ENCODE data around the gene GATA5.

The GATA5 gene

DNA sequence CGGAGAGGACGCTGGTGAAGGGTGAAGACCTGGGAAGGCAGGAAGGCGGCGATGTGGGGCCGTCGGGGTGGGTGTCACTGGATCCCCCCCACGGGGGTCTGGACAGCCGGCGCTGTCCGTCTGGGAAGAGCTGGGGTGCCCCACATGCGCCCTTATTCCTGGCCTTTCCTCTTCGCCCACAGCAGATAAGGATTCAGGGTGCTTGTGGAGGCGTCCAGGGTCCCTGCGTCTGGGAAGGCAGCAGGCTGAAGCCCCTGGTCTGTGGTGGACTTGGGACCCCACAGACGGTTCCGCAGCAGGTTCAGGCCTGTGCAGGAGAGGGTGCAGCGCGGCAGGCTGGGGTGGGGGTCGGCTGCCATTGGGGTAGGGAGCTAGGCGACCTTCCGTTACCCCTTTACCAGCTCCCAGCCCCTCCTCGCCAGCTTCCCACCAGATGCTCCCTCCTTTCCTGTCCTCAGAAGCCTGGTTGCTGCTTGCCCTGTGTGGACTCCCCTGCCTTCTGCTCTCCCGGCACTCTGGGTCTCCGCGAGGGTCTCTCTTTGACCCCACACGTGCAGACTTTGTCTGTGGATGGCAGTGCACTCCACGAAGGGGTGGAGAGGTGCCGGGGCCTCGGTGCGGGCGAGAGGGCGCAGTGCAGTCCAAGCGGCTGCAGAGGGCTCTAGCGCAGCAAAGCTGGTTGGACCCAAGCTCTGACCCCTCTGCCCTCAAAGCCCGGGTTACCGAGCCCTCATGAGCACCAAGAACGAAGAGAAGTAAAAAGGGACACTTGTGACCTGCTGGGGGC is 2.1 kb upstream of the GATA5 start:
- Histone ChIP-seq H3K9ac (ENCODE audit: low read depth, low read length) (no peak overlapping the region; the same call in 1 of the 2 replicates), H3K9me3 (ENCODE audit: control insufficient read depth, insufficient read depth, low read length) (no peaks in the 10 kb centered on the region), H3K36me3 (ENCODE audit: insufficient read depth, low read length) (no peaks in the 10 kb centered on the region), H3K4me1 (ENCODE audit: insufficient read depth, low read length) (peaks cover 5% of the 10 kb centered on the region; the same call in 1 of the 2 replicates)

DNA sequence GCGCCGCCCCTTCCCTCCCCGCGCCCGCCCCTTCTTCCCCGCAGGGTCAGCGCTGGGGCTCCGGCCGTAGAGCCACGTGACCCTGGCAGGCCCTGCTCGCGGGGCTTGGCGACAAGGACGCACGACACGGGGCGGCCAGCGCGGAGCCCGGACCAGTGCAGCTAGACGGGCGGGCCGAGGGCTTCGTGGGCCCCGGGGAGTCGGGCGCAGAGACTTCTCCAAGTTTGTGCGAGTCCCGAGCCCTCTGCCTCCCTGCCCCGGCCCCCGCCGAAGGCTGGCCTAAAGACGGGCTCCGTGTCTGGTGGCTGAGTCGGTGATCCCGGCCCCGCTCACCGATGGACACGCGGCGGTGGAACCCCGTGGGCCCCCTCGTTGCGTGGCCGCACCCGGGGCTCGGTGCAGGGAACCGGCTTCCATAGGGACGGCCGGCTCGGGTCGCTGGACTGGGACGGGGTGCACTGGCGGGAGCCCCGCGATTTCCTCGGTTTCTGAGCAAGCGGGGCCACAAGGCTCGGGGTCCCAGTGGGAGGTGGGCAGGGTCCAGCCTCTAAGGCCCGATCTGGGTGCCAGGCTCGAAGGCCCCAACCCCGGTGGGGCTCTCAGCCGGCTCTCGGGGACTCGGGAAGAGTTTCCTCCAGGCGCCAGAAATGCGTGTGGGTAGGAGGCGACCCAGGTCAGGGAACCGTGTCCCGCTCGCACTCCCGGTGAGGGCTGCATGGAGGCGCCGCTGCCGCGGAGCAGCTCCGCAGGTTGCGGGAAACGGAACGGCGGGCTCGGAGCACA is 452 bp upstream of the GATA5 start:
- no peaks in the 10 kb centered on the region for H3K36me3 ChIP-seq (ENCODE audit: insufficient read depth, low read length)
- no peaks in the 10 kb centered on the region for H3K9me3 ChIP-seq (ENCODE audit: control insufficient read depth, insufficient read depth, low read length)
- H3K9ac ChIP-seq (ENCODE audit: low read depth, low read length): peak overlapping the region; percentile 54; the same call in 1 of the 2 replicates
- H3K4me1 ChIP-seq (ENCODE audit: insufficient read depth, low read length): peaks cover 2% of the 10 kb centered on the region; the same call in 1 of the 2 replicates

DNA sequence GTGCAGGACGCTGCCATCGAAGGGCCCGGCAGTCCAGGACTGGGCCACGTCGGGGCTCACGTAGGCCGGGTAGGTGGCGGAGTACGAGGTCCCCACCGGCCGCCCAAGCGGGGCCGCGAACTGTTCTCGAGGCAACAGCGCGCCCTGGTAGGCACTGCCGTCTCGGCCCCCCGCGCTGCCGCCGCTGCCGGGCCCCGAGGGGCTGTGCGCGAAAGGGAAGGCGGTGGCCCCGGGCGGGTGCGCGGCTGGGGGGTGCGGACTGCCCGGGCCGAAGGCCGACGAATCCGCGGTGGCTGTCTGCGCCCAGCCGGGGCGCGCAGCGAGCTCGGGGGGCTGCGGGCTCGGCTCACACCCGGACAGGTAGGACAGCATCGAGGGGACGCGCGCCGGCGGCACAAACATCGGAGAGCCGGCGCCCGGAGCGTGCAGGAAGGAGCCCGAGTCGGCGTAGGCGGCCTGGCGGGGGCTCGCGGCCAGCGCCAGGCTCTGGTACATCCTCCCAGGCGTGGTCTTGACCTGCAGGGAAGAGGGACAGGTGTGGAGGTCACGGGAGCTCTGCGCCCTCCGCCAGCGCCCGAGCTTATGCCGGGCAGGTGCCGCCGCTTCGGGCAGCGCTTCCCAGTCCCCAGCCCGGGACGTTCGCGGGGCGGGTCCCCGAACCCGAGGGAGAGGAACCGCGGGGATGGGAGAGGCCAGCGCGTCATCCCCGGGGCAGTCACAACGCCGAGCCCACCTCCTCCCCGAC is 596 bp downstream of the GATA5 start:
- peaks cover 2% of the 10 kb centered on the region; the same call in 1 of the 2 replicates for H3K4me1 ChIP-seq (ENCODE audit: insufficient read depth, low read length)
- H3K36me3 ChIP-seq (ENCODE audit: insufficient read depth, low read length): no peaks in the 10 kb centered on the region
- H3K9ac ChIP-seq (ENCODE audit: low read depth, low read length): peak overlapping the region; percentile 32
- no peaks in the 10 kb centered on the region for H3K9me3 ChIP-seq (ENCODE audit: control insufficient read depth, insufficient read depth, low read length)

DNA sequence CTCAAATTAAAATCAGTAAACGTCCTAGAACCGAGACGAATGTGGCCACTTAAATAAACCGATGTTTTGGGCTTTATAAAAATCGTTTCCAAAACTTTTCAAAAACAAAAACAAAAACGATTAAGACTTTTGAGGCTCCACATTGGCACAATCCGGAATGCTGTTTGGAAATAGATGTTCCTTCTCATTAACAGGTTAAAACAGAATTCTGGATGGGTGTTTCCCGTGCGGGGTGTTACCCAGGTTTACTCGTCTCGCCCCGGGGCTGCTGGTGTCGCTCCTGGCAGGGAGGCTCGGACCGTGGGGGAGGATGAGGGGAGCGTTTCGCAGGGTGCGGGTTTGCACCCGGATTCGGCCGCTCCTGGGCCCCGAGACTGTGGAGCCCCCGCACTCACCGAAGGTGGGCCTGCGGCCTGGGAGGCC is 1.2 kb downstream of the GATA5 start:
- H3K4me1 ChIP-seq (ENCODE audit: insufficient read depth, low read length): peaks cover 2% of the 10 kb centered on the region; the same call in 1 of the 2 replicates
- H3K9ac ChIP-seq (ENCODE audit: low read depth, low read length): peak overlapping the region; percentile 32; the same call in 1 of the 2 replicates

DNA sequence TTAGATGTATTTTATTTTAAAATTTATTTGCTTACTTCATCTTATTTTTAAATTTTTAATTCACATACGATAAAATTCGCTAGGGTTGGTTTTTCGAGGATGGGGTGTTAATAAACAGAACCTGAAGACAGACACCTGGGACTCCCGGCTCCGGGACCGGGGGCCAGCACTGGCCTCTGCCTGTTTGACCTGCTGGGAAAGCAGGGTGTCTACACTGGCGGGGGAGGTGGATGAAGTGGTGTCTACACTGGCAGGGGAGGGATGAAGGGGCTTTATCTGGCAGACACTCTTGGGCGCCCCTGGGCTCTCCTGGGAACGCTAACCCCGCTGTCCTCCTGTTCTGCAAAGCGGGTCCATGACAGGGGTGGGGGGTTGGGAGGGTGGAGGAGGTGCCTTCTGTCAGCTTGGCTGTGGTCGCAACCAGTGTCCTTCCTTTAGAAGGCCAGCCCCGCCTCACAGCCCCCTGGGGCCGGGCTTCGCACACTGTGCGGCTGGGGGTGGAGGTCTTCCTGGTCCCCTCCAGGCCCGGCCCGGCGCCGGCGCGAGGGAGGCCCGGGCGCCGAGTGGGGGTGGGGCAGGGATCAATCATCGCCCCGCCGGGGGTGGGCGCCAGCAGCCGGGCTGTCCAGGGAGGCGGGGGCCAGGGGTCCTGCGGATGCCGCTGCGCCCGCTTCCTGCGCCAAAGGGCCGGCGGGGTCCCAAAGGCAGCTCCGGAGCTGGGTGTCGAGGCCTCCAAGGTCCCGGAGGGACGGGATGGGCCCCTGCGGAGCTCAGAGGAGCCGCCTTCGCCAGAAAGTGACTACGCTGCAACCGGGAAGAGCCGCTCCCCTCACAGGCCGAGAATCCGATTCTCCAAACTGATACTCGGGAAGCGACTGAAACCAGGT is 1.8 kb downstream of the GATA5 start:
- no peaks in the 10 kb centered on the region for H3K9me3 ChIP-seq (ENCODE audit: control insufficient read depth, insufficient read depth, low read length)
- H3K4me1 ChIP-seq (ENCODE audit: insufficient read depth, low read length): peaks cover 2% of the 10 kb centered on the region; the same call in 1 of the 2 replicates
- H3K36me3 ChIP-seq (ENCODE audit: insufficient read depth, low read length): no peaks in the 10 kb centered on the region
- peak overlapping the region; percentile 32; the same call in 1 of the 2 replicates for H3K9ac ChIP-seq (ENCODE audit: low read depth, low read length)

More for the DNA sequence above, 1.2 kb downstream of the GATA5 start:
- no peaks in the 10 kb centered on the region for H3K36me3 ChIP-seq (ENCODE audit: insufficient read depth, low read length)
- no peaks in the 10 kb centered on the region for H3K9me3 ChIP-seq (ENCODE audit: control insufficient read depth, insufficient read depth, low read length)

DNA sequence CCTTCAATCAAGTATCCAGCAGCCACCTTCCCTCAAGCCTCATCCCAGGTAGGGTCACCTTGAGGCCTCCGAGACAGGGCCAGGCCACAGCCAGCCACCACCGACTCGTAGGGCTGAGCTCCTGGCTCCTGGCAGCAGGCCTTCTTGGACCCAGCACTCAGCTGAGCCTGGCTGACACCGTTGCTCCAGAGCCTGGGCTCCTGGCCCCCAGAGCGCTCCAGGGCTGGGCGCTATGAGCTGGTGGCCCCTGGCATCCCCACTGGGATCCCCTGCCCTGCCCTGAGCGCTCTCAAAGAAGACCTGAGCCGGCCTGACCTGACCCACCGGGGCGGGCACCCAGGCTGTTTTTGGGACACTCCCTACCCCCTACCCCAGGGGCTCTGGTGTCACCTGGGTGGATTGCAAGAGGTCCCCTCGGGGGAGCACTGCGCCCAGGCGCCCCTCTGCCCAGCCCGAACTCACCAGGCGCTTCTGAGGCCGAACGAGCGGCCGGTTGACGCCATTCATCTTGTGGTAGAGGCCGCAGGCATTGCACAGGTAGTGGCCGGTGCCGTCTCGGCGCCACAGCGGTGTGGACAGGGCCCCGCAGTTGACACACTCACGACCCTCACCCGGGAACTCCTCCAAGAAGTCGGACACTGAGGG is 2.7 kb downstream of the GATA5 start:
- no peaks in the 10 kb centered on the region for H3K36me3 ChIP-seq (ENCODE audit: insufficient read depth, low read length)
- H3K4me1 ChIP-seq (ENCODE audit: insufficient read depth, low read length): peaks cover 2% of the 10 kb centered on the region; the same call in 1 of the 2 replicates
- no peaks in the 10 kb centered on the region for H3K9me3 ChIP-seq (ENCODE audit: control insufficient read depth, insufficient read depth, low read length)
- no peak overlapping the region for H3K9ac ChIP-seq (ENCODE audit: low read depth, low read length)

DNA sequence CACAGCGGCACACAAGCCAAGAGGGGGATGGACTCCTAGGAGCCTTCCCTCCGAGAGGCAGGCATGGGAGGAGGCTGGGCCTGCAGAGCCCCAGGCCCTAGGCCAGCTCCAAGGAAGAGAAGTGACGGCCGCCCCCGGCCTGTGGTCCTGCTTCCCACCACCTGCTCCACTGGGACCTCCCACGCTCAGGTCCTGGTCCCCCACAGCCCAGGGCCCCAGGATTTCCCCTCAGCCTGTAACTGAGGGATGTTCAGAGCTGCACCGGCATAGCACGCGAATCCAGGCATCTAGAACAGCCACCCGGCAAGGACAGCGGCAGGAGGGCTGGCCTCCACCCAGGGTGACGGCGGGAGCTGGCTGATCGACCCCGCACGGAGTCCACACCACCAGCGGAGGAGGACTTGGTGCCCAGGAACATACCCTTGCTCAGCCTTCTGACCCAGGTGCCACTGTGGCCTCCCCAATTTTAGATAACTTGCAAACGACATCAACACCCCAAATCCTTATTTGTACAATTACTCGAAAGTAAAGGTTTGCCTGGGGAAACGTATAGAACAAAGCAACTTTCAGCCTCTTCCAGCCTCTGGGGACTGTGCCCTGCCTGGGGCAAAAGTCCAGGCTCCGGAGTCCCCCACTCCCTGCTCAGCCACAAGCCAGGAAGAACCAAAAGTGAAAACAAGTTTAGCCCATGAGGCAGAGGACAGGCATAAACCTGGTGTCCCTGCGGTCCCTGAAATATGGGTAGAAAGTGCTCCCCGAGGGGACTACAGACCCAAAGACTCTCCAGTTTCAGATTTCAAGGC is 3.5 kb downstream of the GATA5 start:
- H3K9ac ChIP-seq (ENCODE audit: low read depth, low read length): no peak overlapping the region

DNA sequence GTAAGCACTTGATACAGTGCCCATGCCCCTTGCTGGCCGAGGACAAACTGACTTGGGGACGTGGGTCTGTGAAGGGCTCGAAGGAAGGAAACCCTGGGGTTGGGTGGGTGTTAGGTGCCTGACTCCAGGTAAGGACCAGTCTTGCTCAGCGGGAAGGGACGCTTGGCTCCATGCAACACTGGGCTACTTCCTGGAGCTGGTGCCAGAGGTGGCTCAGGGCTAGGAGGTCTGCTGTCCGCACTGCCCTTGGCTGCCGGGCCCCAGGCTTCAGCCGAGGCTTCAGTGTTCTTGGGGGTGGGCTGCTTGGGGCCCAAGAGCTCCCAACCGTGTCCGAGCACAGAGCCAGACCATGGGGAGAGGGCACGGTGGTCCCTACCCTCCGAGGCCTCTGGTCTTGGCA is 5.3 kb downstream of the GATA5 start:
- Histone ChIP-seq H3K9me3 (ENCODE audit: control insufficient read depth, insufficient read depth, low read length) (no peaks in the 10 kb centered on the region), H3K4me1 (ENCODE audit: insufficient read depth, low read length) (no peaks in the 10 kb centered on the region), H3K9ac (ENCODE audit: low read depth, low read length) (no peak overlapping the region), H3K36me3 (ENCODE audit: insufficient read depth, low read length) (no peaks in the 10 kb centered on the region)

More for the DNA sequence above, 3.5 kb downstream of the GATA5 start:
- Histone ChIP-seq H3K36me3 (ENCODE audit: insufficient read depth, low read length) (no peaks in the 10 kb centered on the region), H3K9me3 (ENCODE audit: control insufficient read depth, insufficient read depth, low read length) (no peaks in the 10 kb centered on the region), H3K4me1 (ENCODE audit: insufficient read depth, low read length) (no peaks in the 10 kb centered on the region)

DNA sequence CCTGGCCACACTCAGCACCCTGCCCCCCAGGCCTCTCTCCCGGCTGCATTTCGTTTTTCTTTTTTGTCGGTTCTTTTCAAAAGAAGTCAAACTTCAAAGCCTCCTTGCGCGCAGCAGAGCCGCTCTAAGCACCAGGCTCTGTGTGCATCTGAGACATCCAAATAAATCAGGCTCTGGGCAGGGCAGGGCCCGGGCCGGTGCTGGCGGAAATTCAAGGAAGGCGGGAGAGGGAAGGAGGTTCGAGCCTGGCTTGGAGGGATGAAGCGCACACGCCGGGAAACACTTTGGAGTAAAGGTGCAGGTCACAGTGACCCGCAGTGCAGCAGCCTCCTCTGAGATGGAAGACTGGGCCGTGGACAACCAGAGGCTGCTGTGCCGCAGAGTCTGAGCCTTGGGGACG is 5.8 kb downstream of the GATA5 start:
- Histone ChIP-seq H3K36me3 (ENCODE audit: insufficient read depth, low read length) (no peaks in the 10 kb centered on the region), H3K9me3 (ENCODE audit: control insufficient read depth, insufficient read depth, low read length) (no peaks in the 10 kb centered on the region), H3K4me1 (ENCODE audit: insufficient read depth, low read length) (no peaks in the 10 kb centered on the region)

DNA sequence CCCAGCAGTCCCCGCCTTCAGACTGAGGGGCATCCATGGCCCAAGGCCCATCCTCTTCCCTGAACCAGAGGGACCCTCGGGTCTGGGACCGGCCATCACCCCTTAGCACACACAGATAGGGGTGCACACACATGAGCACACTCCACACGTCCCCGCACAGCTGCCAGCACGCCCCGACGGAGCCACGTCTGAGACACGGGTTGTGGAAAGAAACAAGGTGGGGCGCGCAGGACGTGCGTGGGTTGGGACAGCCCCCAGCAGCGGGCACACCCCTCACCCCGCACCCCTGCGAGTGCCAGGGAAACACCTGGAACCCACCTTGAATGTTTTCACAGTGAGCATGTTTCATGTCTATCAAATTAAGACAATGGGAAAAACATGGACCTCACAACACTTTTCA is 6.4 kb downstream of the GATA5 start:
- Histone ChIP-seq H3K9me3 (ENCODE audit: control insufficient read depth, insufficient read depth, low read length) (no peaks in the 10 kb centered on the region), H3K9ac (ENCODE audit: low read depth, low read length) (no peak overlapping the region), H3K36me3 (ENCODE audit: insufficient read depth, low read length) (no peaks in the 10 kb centered on the region), H3K4me1 (ENCODE audit: insufficient read depth, low read length) (no peaks in the 10 kb centered on the region)

More for the DNA sequence above, 5.8 kb downstream of the GATA5 start:
- no peak overlapping the region for H3K9ac ChIP-seq (ENCODE audit: low read depth, low read length)

DNA sequence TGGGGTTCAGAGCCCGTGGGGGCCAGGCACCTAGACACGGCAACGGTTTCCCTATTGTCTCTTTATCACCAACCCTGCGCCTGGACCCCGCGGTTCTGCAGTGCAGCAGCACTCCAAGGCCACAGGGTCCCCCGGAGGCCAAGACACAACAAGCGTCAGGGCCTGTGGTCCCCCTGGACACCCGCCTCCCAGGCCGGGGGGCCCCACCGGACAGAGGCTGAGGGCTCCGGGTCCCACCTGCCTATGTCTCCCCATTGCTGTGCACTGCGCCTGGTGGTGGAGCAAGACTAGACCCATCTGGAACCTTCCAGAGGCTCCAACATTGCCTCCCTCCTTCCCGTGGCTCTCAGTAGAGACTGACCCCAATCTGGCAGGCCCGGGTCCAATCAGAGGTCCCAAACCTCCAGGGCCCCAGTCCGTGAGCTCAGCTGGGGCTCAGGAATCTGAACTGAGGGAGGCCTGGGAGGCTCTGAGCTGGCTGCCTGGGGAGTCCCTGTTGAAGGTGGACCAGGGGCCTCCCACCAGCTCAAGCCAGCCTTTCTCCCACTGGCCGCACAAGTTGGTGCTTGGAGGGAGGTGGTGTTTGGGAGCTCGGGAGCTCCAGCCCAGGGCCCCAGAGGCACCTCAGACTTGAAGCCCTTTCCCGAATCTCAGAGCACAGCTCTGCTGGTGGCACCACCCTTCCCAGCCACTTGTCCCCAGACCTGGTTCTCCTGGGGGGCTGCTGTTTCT is 8.8 kb downstream of the GATA5 start:
- no peaks in the 10 kb centered on the region for H3K4me1 ChIP-seq (ENCODE audit: insufficient read depth, low read length)
- no peaks in the 10 kb centered on the region for H3K36me3 ChIP-seq (ENCODE audit: insufficient read depth, low read length)
- no peaks in the 10 kb centered on the region for H3K9me3 ChIP-seq (ENCODE audit: control insufficient read depth, insufficient read depth, low read length)
- H3K9ac ChIP-seq (ENCODE audit: low read depth, low read length): no peak overlapping the region
